T-helper 22 cell (primary cell): ENCODE data around the gene ENHO.

Source experiments
- DNase-seq: peaks from one replicate; pipeline ENCODE4 v3.0.0-alpha.2; 2020; ENCODE audit warnings: low read depth

Gene ENHO

DNA sequence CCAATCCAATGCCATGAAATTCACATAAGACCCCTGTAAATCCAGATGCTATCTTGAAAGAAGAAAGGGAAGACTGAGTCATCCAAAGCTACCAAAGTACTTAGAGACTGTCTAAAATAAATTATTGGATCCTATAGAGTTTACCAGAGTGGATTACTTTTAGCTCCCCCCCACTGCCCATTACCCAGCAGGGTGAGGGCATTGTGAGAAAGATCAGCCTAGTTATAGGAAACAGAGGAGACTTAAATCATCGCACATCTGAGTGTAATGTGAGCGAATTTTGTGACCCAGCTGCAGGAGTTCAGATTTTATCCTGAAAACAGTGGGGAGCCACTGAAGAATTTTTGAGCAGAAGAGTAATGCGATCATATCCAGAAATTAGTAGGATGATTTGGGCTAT is 1.6 kb upstream of the ENHO start:
- no peak for DNase-seq

DNA sequence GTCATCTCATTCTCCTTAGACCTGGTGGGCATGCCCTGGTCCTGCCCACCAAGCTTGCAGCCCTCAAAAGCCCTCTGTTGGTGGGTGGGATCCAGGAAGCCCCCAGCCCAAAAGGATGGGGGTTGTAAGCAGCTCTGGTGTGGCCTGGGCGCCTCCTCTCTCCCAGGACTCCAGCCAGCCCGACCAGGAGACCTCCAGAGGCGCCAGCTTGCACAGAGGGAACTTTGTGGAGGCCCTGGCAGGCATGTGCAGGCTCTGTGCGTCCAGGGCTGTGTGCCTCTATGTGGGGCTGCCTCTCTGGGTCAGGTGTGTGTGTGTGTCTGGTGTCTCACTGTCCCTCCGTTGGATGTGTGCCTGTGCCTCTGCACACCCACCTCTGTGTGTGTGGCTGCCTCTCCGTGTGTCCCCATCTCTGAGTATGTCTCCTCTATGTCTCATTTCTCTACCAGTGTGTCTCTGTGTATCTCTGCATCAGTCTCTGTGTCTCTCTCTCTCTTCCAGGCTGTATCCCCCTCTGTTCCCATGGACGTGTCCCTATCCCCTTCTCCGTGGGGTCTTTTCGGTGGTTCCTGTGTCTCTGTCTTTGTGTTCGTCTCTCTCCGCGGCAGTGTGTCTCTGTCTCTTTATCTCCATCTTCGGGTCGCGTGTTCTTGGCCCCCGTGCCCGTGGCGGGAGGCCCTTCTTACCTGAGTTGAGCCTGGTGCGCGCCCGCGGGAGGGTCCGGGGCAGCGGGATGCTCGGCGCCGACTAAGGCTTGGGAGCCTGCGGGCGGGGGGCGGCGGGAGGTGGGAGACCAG is 501 bp downstream of the ENHO start:
- DNase-seq = no peak

DNA sequence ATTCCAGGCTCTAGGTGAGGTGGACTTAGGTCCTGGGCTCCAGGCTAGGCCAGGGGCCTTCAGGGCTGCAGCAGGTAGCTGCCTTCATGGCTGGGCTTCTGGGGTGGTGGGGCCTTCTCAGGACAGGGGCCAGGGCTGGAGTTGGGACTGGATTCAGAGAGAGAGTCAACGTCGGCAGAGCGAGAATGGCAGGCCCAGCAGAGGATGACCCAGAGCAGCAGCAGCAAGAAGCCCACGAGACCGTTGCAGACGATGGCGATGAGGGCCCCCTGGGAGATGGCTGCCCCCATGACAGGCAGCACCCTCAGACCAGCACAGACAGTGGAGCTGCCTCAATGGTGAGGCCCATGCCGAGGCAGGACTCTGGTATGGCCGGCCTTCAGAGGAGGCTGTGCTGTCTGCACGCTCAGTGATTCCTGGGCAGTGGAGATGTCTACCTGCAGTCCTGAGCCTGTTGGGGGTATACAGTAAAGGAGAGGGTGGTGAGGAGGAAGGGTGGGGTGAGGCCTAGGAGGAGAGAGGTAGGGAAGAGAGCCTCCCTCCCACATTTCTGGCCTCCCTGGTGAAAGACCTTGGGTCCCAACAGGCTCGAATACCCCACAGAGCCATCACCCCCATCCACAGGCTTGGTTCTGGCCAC is 1.3 kb downstream of the ENHO start:
- no peak for DNase-seq

DNA sequence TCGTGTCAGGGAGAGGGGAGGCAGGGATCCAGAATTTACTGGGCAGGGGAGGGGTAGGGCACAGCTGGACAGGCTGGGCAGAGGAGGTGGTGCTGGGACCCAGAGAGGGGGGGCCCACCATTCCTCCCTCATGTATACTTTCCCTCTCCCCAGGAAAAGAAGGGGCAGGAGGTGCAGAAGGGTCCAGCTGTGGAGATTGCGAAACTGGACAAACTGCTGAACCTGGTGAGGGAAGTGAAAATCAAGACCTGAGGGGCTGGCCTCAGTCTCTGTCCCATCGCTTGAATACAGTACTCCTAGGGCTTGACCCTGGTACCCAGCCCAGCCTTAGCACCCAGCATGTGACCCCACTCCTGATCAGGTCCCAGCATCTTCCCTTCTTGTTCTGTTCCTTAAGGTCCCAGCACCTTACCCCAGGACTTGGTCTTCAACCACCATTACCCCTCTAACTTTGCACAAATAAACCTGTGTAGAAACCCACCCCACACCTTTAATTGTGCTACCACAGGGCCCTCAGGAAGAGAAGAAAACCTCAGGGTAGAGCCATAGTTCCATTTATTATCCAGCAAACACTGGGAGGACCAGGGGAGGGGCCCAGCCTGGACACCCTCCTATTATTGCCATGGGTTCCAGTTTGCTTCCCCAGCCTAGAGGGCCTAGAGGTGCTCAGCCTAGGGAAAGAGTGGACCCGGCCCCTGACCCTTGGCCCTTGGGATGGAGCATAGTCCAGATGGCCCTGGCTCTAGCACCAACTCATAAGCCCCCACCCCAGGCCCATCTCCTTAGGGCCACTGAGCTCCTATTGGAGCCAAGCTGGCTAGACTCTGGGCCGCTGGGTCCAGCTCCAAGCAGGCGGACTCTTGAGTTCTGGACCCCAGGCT is 2.0 kb downstream of the ENHO start:
- DNase-seq = no peak

DNA sequence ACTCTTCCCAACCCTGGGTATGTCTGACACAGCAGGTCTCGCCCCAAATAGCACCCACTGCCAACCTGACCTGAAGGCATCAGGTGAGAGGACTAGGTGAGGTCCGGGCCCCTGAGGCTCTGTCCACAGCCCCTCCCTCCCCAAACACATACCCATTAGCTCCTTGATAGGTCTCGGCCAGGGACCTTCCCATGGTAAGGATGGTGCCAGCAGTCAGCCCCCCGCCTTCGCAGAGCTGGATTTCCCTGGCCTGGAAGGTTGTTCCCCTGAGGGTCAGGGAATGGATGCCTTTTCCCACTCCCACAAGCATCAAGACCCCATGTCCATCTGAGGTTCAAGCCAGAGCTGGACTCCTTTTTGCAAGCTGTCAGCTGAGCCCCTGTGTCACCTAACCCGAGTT is 2.7 kb downstream of the ENHO start:
- no peak for DNase-seq

DNA sequence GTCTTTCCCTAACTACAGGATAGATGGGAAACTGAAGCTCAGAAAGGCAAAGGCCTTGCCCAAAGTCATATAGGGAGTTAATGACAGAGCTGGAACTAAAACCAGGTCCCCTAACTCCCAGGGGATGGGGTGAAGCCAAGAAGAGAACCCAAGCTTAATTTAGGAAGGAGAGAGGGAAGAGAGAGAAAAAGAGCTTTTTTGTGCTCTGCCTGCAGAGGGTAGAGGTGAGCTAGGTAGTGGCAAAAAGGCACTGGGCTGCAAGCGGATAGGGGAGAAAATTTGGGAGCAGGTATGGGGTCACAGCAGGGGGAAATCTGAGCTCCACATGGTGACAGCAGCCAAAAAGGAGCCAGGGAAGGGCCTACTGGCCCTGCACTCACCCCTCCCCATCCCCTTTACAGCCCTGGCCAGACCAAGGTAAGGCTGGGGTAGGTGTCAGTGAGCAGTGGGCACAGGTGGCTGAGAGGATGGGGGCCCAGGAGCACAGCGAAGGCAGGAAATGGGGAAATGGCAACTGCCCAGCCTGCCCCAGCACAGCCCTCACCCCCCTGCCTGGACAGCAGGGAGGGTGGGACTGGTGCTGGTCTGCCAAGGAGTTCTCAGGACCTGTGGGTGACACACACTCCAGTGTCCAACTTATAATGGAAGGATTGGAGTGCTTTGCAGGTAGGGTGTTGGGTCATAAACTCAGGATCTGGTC is 3.3 kb downstream of the ENHO start:
- no peak for DNase-seq

DNA sequence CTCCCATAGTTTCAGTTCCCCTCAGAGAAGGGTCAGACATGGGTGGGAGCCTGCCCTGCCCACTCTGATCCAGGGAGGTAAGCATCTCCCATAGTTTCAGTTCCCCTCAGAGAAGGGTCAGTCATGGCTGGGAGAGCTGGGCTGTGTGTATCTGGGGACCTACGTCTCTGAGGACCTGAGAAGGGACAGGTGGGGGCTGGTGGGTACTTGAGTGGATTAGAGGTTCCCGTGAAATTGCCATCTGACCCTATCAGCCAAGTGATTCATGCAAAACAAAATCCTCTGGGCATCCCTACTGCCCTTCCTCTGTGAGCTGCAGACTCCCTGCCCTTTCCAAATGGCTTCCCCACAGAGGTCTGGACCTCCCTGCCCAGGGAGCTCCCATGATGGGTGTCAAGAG is 3.9 kb downstream of the ENHO start:
- DNase-seq = no peak

DNA sequence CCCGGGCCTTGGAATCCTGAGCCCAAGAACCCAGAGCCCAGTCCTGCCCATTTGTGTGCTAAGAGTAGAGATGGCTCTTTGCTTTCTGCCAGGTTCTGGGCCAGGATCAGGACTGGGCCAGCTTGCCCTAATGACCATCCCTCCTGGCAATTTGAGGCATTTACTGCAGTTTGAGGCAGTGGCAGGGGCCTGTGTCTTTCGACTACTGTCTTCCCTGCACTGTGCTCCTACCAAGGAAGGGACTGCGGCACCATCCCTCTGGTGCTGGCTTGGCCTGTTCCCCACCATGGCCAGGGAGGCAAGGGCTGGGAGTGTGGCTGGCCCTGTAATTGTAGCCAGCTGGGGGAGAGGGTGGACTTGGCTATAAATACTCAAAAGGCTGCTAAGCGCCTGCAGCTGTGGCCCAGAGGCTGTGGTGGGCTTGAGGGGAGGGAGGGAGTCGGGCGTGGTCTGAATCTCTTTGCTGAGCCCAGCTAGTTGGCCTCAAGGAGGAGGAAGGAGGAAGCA is 4.6 kb downstream of the ENHO start:
- no peak for DNase-seq

DNA sequence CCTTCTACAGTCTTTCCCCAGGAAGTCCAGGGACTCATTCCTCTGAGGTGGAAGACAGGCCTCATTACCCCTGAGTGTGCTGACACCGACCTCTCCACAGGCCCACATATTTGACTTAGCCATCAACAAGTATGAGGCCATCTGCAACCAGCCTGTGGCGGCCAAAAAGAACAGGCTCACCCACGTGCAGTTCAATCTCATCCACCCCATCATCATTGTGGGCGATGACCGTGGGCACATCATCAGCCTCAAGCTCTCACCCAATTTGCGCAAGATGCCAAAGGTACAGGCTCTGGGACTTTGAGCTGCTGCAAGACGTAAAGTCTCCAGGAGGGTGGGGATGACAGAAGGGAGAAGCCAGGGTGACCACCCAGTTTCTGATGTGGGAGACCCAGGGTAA is 5.6 kb downstream of the ENHO start:
- no peak for DNase-seq

DNA sequence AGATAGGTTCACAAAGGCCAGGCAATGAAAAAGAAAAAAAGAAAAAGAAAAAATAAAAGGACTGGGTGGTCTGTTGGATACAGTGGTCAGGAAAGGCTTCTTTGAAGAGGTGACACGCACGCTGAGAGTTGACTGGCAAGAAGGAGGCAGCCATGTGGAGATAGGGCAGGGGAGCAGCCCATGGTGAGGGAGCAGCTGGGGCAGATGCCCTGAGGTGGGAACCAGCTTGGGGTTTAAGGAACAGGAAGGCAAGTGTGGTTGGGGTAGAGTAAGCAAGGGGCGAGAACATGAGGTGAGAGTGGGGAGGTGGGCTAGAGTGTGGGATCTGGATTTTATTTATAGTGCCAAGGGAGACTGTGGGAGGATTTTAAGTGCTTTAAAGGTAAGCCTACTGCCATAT is 6.8 kb downstream of the ENHO start:
- no peak for DNase-seq

DNA sequence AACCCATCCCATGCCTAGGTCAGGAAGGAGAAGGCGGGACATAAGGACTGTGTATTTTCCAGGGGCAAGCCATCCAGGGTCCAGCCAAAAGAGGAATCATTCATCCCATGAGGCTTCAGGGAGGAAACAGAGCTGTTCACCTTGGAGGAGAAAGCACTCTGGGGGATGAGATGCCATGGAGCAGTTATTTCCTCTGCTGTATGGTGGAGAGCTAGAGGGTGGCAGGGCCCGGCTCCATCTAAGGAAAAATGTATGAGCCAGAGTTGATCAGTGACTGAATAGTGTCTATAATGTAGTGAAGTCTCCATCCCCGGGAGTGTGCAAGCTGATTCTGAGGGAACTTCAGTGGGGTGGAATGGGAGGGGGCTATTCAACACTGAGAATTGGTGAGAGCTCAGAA is 8.0 kb downstream of the ENHO start:
- no peak for DNase-seq

DNA sequence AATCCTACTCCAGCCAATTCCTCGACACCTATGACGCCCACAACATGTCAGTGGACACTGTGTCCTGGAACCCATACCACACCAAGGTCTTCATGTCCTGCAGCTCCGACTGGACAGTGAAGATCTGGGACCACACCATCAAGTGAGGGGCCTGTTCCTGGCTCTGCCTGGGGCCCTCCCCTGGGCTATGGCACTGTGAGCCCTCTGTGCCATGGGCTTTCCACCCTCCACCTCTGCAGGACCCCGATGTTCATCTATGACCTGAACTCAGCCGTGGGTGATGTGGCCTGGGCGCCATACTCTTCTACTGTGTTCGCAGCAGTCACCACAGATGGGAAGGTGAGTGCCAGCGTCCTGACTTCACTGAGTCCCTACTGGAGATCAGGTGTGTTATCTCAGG is 8.4 kb downstream of the ENHO start:
- DNase-seq = no peak

DNA sequence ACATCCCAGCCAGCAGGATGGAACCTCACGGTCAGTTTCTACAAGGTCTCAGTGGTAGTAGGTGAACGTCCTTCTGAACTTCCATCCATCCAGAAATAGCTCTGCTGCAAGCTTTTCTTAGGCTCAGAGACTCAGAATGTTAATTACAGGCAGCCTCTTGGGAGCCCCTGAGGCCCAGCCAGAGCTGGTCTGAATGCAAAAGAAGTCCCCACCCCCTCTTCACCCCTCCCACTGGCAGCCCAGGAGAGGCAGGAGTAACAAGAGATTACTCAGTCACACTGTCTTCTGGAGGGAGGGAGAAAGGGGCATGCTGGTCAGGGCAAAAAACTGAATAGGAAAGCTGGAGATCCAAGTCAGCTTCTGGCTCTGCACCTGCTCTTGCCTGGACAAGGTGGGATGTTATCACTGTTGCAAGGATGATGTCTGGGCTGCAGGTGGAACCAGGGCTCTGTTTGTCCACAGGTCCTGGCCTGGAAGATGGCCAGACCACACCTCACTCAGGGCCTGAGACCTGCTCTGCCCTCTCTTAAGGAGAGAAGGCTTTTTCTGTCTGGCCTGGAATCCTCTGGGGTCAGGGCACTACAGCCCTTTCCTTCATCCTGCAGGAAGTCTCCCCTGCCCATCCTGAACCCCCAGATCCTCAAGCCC is 9.1 kb downstream of the ENHO start:
- no peak for DNase-seq

DNA sequence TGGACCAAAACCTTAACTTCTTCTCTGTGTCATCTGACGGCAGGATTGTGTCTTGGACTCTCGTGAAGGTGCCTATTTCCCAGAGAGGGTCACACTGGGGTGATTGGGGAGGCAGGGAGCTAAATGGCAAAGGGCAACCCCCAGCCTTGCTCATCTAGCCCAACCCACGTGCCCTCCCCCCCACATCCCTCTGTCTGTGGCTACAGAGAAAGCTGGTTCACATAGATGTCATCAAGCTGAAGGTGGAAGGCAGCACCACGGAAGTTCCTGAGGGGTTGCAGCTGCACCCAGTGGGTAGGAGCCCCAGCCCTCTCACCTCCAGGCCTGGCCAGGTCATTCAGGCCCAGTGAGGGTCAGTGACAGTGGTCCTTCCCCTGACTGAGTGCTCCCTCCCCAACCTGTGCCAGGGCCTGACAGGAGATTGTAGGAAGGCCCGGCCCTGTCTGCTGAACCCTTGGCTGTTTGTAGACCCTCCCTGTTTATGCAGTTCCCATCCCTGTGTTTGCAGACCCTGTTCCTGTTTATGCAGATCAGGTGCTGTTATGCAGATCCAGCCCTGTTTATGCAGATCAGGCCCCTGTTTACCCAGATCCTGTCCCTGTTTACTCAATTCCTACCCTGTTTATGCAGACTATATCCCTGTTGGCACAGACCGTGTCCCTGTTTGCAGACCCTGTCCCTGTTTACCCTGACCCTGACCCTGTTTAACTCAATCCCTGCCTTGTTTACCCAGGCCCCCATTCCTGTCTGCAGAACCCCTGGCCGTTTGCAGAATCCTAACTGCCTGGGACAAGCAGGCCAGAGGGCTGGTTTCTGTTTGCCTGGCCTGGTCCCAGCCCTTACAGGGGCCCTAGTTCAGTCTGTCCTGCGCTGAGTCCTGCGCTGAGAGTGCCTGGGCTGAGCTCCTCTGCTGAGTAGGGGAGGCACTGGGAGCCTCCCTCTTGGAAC is 10.4 kb downstream of the ENHO start:
- no peak for DNase-seq

DNA sequence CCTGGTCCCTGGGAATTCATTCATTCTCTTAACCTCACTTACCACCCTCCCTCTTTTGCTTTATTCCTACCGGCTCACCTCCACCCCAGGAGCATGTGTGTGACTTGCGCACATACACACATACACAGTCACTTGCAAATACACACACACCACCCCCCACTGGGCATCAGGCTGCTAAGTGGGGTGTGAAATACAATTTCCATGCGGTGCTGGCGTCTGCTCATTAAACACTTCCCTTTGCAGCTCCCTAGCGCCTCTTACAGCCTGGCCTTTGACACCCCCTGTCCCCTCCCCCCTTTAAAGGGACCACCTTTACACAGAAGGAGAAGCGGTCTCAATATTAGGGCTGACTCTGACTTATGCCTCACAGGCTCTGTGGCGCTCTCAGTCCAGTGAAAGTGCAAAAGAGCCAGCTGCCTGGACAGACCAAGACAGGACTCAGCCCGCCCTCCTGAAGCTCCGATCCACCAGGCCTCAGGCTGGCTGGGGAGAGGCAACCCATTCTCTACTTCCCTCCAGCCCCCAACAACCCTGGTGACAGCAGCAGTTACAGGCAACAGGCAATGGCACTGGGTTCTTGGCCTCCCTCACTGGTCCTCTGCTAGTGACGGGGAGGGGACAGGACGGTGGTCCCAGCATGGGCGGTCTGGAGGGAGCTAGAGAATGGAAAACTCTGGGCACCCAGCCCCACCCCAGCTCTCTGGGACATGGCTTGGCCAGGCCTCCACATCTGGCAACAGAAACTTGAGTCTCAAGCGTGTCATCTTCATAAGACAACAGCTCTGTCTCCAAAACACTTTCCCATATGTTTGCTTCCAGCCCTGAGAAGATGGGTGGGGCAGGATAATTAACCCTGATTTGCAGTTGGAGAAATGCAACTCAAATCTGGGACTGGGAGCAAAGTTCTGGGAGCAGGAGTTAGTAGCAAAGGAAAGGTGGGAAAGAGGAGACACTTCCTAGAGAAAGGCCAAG is 12.0 kb downstream of the ENHO start:
- no peak for DNase-seq

DNA sequence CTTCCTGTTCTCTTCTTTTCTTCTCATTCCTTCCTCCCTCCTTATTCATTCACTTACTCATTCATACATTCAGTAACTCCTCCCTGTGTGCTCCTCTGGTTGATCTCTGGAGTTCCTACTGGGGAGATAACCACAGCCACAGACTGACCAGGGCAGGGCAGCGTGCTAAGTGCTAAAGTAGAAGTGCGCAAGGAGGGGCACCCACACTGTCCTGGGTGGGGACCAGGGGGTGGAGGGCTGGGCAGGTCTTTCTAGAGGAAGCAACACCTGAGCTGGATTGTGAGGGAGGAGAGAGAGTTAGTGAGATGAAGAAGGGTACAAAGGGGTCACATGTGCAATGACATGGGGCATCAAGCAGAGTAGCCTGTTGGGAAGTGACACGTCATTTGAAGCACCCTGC is 13.8 kb downstream of the ENHO start:
- DNase-seq = no peak

DNA sequence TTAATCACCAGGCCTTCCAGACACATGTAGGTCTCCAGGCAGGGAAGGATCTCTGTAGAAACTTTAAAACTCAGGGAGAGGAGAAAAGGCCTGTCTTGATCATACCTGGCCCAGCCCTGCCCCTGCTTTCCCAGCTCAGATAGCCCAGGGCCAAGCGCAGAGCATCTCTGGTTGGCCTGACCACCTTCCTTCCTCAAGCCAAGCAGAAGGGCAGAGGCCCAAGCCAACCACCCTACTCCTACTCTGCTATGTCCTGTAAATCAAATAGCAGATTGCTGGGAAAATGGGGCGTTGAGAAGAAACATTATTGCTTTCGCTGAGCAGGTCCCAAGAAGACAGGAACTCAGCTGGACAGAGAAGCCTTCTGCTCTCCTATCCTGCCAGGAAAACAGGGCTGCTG is 14.3 kb downstream of the ENHO start:
- DNase-seq = no peak

DNA sequence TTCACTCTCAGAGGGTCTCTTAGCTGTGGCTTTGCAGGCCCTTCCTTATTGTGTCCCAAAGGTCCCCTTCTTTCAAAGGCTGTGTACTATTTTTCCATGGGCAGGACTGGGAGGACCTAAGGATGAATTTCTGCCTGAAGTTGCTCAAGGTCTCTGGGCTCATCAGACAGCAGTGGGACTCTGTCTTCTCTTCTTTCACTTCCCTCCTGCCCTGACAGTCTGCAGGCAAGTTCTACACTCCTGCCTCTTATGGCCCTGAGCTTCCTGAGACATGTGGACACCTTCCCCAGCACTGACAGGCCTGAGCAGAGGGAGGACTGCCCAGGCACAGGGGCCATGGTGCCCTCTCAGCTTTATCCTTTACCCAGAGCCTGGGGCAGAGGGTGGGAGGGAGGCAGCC is 14.8 kb downstream of the ENHO start:
- no peak for DNase-seq

DNA sequence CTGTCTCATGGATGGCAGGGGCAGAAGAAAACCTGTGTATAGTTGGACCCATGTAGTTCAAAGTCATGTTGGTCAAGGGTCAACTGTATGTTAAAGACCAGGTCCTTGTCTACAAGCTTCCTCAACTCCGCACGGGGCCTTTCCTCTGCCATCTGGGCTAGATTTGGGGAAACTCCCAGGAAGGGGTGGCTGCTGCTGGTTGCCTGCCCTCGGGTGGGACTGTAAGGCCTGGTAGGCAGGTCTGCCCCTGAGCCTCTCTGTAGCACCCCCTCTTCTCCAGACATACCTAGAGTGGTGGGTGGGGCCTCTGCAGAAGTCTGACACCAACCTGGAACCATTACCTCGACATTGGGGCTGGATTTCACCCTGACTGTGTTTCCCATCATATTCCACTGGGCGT is 15.2 kb downstream of the ENHO start:
- DNase-seq = no peak
